Left forelimb (tissue), 1 donor: ENCODE results near the gene STAMBPL1.
"Not testable (repeated sequence)": the region's sequence is repeated elsewhere in the genome, so short reads cannot be mapped to it uniquely, and the experiment has no call there.

Source experiments
- DNase-seq: peaks from one replicate; pipeline ENCODE4 v3.0.0-alpha.2; 2018; ENCODE audit warnings: low spot score

STAMBPL1 gene

GRCh38 chr10:88857831-88858230 lies 22.2 kb upstream of the STAMBPL1 start:
- DNase-seq: no peak

- DNase-seq: no peak
Observed at GRCh38 chr10:88858491-88858890, 21.6 kb upstream of the STAMBPL1 start.

GRCh38 chr10:88861036-88861435 lies 19.0 kb upstream of the STAMBPL1 start:
- no peak for DNase-seq

- no peak for DNase-seq
Observed at GRCh38 chr10:88865281-88865876, 14.7 kb upstream of the STAMBPL1 start.

GRCh38 chr10:88866454-88866853 lies 13.6 kb upstream of the STAMBPL1 start:
- no peak for DNase-seq

GRCh38 chr10:88870089-88870488 lies 10.0 kb upstream of the STAMBPL1 start:
- DNase-seq: no peak

- DNase-seq: no peak
Observed at GRCh38 chr10:88873757-88874156, 6.3 kb upstream of the STAMBPL1 start.

- DNase-seq: no peak
Observed at GRCh38 chr10:88874281-88874680, 5.8 kb upstream of the STAMBPL1 start.

GRCh38 chr10:88875081-88875480 lies 5.0 kb upstream of the STAMBPL1 start:
- no peak for DNase-seq

GRCh38 chr10:88877298-88877697 lies 2.7 kb upstream of the STAMBPL1 start:
- no peak for DNase-seq

- peak; percentile 90 for DNase-seq
Observed at GRCh38 chr10:88880282-88881076, 434 bp downstream of the STAMBPL1 start.

- DNase-seq: no peak
Observed at GRCh38 chr10:88881320-88881719, 1.3 kb downstream of the STAMBPL1 start.

GRCh38 chr10:88881922-88882645 lies 2.0 kb downstream of the STAMBPL1 start:
- no peak for DNase-seq

- DNase-seq: not testable (repeated sequence)
Observed at GRCh38 chr10:88882646-88883447, 2.8 kb downstream of the STAMBPL1 start.

- DNase-seq: no peak
Observed at GRCh38 chr10:88883448-88883809, 3.4 kb downstream of the STAMBPL1 start.

GRCh38 chr10:88886557-88886956 lies 6.5 kb downstream of the STAMBPL1 start:
- DNase-seq: no peak

- no peak for DNase-seq
Observed at GRCh38 chr10:88888810-88889445, 8.9 kb downstream of the STAMBPL1 start.

- DNase-seq: no peak
Observed at GRCh38 chr10:88889559-88890337, 9.7 kb downstream of the STAMBPL1 start.

- DNase-seq: no peak
Observed at GRCh38 chr10:88890681-88891381, 10.8 kb downstream of the STAMBPL1 start.

GRCh38 chr10:88892222-88892967 lies 12.3 kb downstream of the STAMBPL1 start:
- DNase-seq: no peak
